ENCODE results near the gene VPS13D. TPM values are rescaled to one million over a fixed set of nuclear protein-coding genes. Genes with fewer than 3 reads are reported as not detected.

The VPS13D gene
- total and polyA plus RNA-seq, 10 of the 15 experiments (the other 5 are each of a cell fraction or from before 2014, with no cell fraction given): 1.4 to 16.9 (median 8.5) TPM

GRCh38 chr1:12411098-12411497 lies 181.3 kb downstream of the VPS13D start (continued):
- TF ChIP-seq RELB (IDR thresholded peaks at IDR 0.05; ENCODE audit: low read depth) (no peak), ELK1 (IDR thresholded peaks at IDR 0.05; ENCODE audit: low read depth, low read length) (no peak), NR2C2 (IDR thresholded peaks at IDR 0.05; ENCODE audit: borderline replicate concordance, control insufficient read depth, insufficient read length, low read depth) (no peak), SIX5 (IDR thresholded peaks at IDR 0.05; ENCODE audit: low read depth, low read length, severe bottlenecking) (no peak), TARDBP (IDR thresholded peaks at IDR 0.05; ENCODE audit: borderline replicate concordance) (no peak), CHD1 (IDR thresholded peaks at IDR 0.05; ENCODE audit: low read depth, low read length) (no peak), HDAC2 (IDR thresholded peaks at IDR 0.05) (no peak)

GRCh38 chr1:12411747-12412146 lies 181.9 kb downstream of the VPS13D start:
- H3K9ac ChIP-seq (ENCODE audit: control insufficient read depth, insufficient read depth, low read length): no peak overlapping the region
- CTCF ChIA-PET: interaction anchor here (1.0 to 1.1 kb wide), 2 partner anchors 10 to 16 kb away, joined by 3 read pairs; no protein-coding TSS in a partner anchor
- no peak overlapping the region for H2AFZ ChIP-seq (ENCODE audit: control insufficient read depth, low read depth, low read length)
- intact Hi-C loops (cut with micrococcal nuclease; ENCODE audit: unreplicated experiment) (no loop called here), in situ Hi-C loops (cut with MboI) (no loop called here)
- no peaks in the 10 kb centered on the region for H3K27me3 ChIP-seq (replicated peaks in 1 of 2; ENCODE audit: control insufficient read depth in 2 of 2, insufficient read depth in 2 of 2, low read length in 1 of 2)
- no peak for TF ChIP-seq CBX5 (IDR thresholded peaks at IDR 0.05; ENCODE audit: low read depth)
- no peak for TF ChIP-seq CBFB (IDR thresholded peaks at IDR 0.05; ENCODE audit: low read depth)
- no peak for TF ChIP-seq TARDBP (IDR thresholded peaks at IDR 0.05; ENCODE audit: borderline replicate concordance)
- TF ChIP-seq EGR1 (IDR thresholded peaks at IDR 0.05; ENCODE audit: borderline replicate concordance in 1 of 2, low read depth in 2 of 2, low read length in 2 of 2): no peak
- no peak for TF ChIP-seq NRF1 (conservative IDR thresholded peaks at IDR 0.05; ENCODE audit: low read depth, low read length)
- TF ChIP-seq POLR2AphosphoS5 (IDR thresholded peaks at IDR 0.05; ENCODE audit: low read length): no peak
- no peak for TF ChIP-seq TCF7 (IDR thresholded peaks at IDR 0.05; ENCODE audit: borderline replicate concordance)
- no peak for TF ChIP-seq E2F8 (IDR thresholded peaks at IDR 0.05; ENCODE audit: low read depth, partially characterized antibody)
- H3K79me2 ChIP-seq (ENCODE audit: control insufficient read depth, insufficient read depth, low read length): no peaks in the 10 kb centered on the region
- H3K27ac ChIP-seq (ENCODE audit: control insufficient read depth, insufficient read depth): no peak overlapping the region
- ATAC-seq (no peak), DNase-seq (ENCODE audit: low read depth, low spot score) (no peak), FAIRE-seq (no peak)
- no peaks in the 10 kb centered on the region for H3K4me1 ChIP-seq (ENCODE audit: control insufficient read depth, insufficient read depth, low read length)
- H3K9me3 ChIP-seq (replicated peaks; ENCODE audit: control insufficient read depth, insufficient read depth, low read length): peaks cover 4% of the 10 kb centered on the region; the same call in 1 of the 3 replicates
- H3K4me3 ChIP-seq: no peak overlapping the region
- no TSS peak for BruUV-seq (replicated peaks)
- no peak overlapping the region for H3K4me2 ChIP-seq (ENCODE audit: control insufficient read depth, insufficient read depth)
- no peaks in the 10 kb centered on the region for H3K36me3 ChIP-seq (ENCODE audit: control insufficient read depth in 2 of 2, insufficient read depth in 2 of 2, low read length in 1 of 2)
- SMC1A ChIA-PET (ENCODE audit: uncharacterized antibody, unreplicated experiment): no interaction called here
- WGBS (ENCODE audit: insufficient coverage, insufficient replicate concordance, low lambda C conversion rate, missing lambda C conversion rate): 90% methylated on average over 6 of the region's 6 CpGs
- H4K20me1 ChIP-seq (ENCODE audit: control insufficient read depth, insufficient read depth): no peaks in the 10 kb centered on the region
- POLR2A ChIA-PET: no interaction called here
- RAD21 ChIA-PET (ENCODE audit: unreplicated experiment): no interaction called here
